Astrocyte (in vitro differentiated cells and primary cell): ENCODE measurements around the gene PLCH1. TPM values are rescaled to one million over a fixed set of nuclear protein-coding genes. Genes with fewer than 3 reads are reported as not detected.

Experiments used
- DNase-seq: peaks from one replicate; pipeline ENCODE4 v3.0.0-alpha.2; 2010; ENCODE audit warnings: low read depth
- FAIRE-seq: peaks from 2 replicates; lab custom pipeline; 2011; peaks lifted over from hg19 to GRCh38; lab: Jason Lieb, UNC
- H2AFZ ChIP-seq: 2 replicates; pipeline ENCODE4 v1.6.0; 2012; ENCODE audit warnings: low read depth, low read length, inconsistent platforms
- H3K27ac ChIP-seq: 2 replicates; pipeline ENCODE4 v1.5.1; 2011; ENCODE audit warnings: low read depth, low read length, inconsistent platforms
- H3K27me3 ChIP-seq: 2 replicates; pipeline ENCODE4 v1.6.0; 2011; ENCODE audit warnings: low read length, inconsistent platforms; ENCODE audit not compliant: insufficient read depth
- H3K36me3 ChIP-seq: 2 replicates; pipeline ENCODE4 v1.5.1; 2011; ENCODE audit warnings: low read length, inconsistent platforms; ENCODE audit not compliant: insufficient read depth
- H3K4me1 ChIP-seq: 2 replicates; pipeline ENCODE4 v1.5.1; 2011; ENCODE audit warnings: low read length, inconsistent platforms; ENCODE audit not compliant: insufficient read depth
- H3K4me2 ChIP-seq: 2 replicates; pipeline ENCODE4 v1.6.0; 2012; ENCODE audit warnings: low read length, inconsistent platforms
- H3K4me3 ChIP-seq: 2 replicates; pipeline ENCODE4 v1.5.1; 2011; ENCODE audit warnings: low read depth, mild to moderate bottlenecking, low read length, inconsistent platforms; ENCODE audit not compliant: insufficient read depth
- H3K79me2 ChIP-seq: 2 replicates; pipeline ENCODE4 v1.6.0; 2012; ENCODE audit warnings: mild to moderate bottlenecking, low read length, inconsistent platforms; ENCODE audit not compliant: insufficient read depth
- H3K9ac ChIP-seq: 2 replicates; pipeline ENCODE4 v1.6.0; 2012; ENCODE audit warnings: mild to moderate bottlenecking, low read length, inconsistent platforms
- H3K9me3 ChIP-seq: 2 replicates; pipeline ENCODE4 v1.5.1; 2012; ENCODE audit warnings: low read depth, mild to moderate bottlenecking, low read length, inconsistent platforms; ENCODE audit not compliant: insufficient read depth
- H4K20me1 ChIP-seq: 2 replicates; pipeline ENCODE4 v1.6.0; 2012; ENCODE audit warnings: low read length, inconsistent platforms; ENCODE audit not compliant: insufficient read depth
- H3K27ac Mint-ChIP-seq: one replicate; pipeline ENCODE4 v1.8.0; 2021; ENCODE audit warnings: mild to moderate bottlenecking, mixed read lengths; ENCODE audit not compliant: unreplicated experiment
- H3K27me3 Mint-ChIP-seq: one replicate; pipeline ENCODE4 v1.8.0; 2021; ENCODE audit warnings: low read depth, mixed read lengths; ENCODE audit not compliant: unreplicated experiment
- H3K36me3 Mint-ChIP-seq: one replicate; pipeline ENCODE4 v1.8.0; 2021; ENCODE audit warnings: low read depth, mixed read lengths; ENCODE audit not compliant: unreplicated experiment
- H3K4me1 Mint-ChIP-seq: one replicate; pipeline ENCODE4 v1.8.0; 2021; ENCODE audit warnings: low read depth, mixed read lengths; ENCODE audit not compliant: unreplicated experiment
- H3K4me3 Mint-ChIP-seq: one replicate; pipeline ENCODE4 v1.8.0; 2021; ENCODE audit warnings: mild to moderate bottlenecking, moderate library complexity, mixed read lengths; ENCODE audit not compliant: unreplicated experiment
- H3K9me3 Mint-ChIP-seq: one replicate; pipeline ENCODE4 v1.8.0; 2021; ENCODE audit warnings: mild to moderate bottlenecking, mixed read lengths; ENCODE audit not compliant: unreplicated experiment
- CTCF ChIP-seq: IDR thresholded peaks from 2 replicates; pipeline ENCODE4 v1.5.1; 2011; ENCODE audit warnings: low read depth, mild to moderate bottlenecking, inconsistent platforms, low read length, moderate library complexity; ENCODE audit not compliant: insufficient read depth
- EZH2 ChIP-seq: IDR thresholded peaks from 2 replicates; pipeline ENCODE4 v1.6.1; 2012; ENCODE audit warnings: mild to moderate bottlenecking, low read length, inconsistent platforms; ENCODE audit not compliant: insufficient read depth
- total RNA-seq: library from RNA; stranded (reverse); gene quantifications from 2 replicates; pipeline ENCODE4 v1.2.1, GENCODE V29; 2021

PLCH1 gene
- total RNA-seq, 1 donor from 2014 or later: 1.2 TPM

- Mint-ChIP-seq H3K4me1 (no peaks in the 10 kb centered on the region), H3K4me3 (no peak overlapping the region), H3K27ac (no peak overlapping the region), H3K27me3 (no peaks in the 10 kb centered on the region), H3K9me3 (no peaks in the 10 kb centered on the region), H3K36me3 (no peaks in the 10 kb centered on the region)
- H3K4me1 ChIP-seq: no peaks in the 10 kb centered on the region
- H4K20me1 ChIP-seq: no peaks in the 10 kb centered on the region
- TF ChIP-seq CTCF (no peak), EZH2 (no peak)
- H3K27me3 ChIP-seq: no peaks in the 10 kb centered on the region
- H3K9me3 ChIP-seq: no peaks in the 10 kb centered on the region
- H3K4me2 ChIP-seq: no peak overlapping the region
- no peak overlapping the region for H3K27ac ChIP-seq
- FAIRE-seq (no peak), DNase-seq (no peak)
- H3K36me3 ChIP-seq: no peaks in the 10 kb centered on the region
- no peak overlapping the region for H2AFZ ChIP-seq
- H3K79me2 ChIP-seq: no peaks in the 10 kb centered on the region
- no peak overlapping the region for H3K4me3 ChIP-seq
- H3K9ac ChIP-seq: no peak overlapping the region
Observed at GRCh38 chr3:155369244-155369643, 375.6 kb downstream of the PLCH1 start.

- no peaks in the 10 kb centered on the region for H3K36me3 Mint-ChIP-seq
- no peak overlapping the region for H2AFZ ChIP-seq
- H3K9ac ChIP-seq: no peak overlapping the region
- no peaks in the 10 kb centered on the region for H3K79me2 ChIP-seq
- H3K27ac ChIP-seq: no peak overlapping the region
- no peak overlapping the region for H3K4me3 Mint-ChIP-seq
- H3K4me1 Mint-ChIP-seq: peaks cover 2% of the 10 kb centered on the region
- no peaks in the 10 kb centered on the region for H3K27me3 ChIP-seq
- no peak for FAIRE-seq
- H3K36me3 ChIP-seq: no peaks in the 10 kb centered on the region
- H3K9me3 ChIP-seq: no peaks in the 10 kb centered on the region
- H3K4me2 ChIP-seq: no peak overlapping the region
- no peaks in the 10 kb centered on the region for H3K9me3 Mint-ChIP-seq
- no peak overlapping the region for H3K27ac Mint-ChIP-seq
- no peak for DNase-seq
- no peaks in the 10 kb centered on the region for H3K27me3 Mint-ChIP-seq
- no peak for TF ChIP-seq EZH2
- TF ChIP-seq CTCF: no peak
- no peak overlapping the region for H3K4me3 ChIP-seq
- H4K20me1 ChIP-seq: no peaks in the 10 kb centered on the region
- H3K4me1 ChIP-seq: no peaks in the 10 kb centered on the region
Observed at GRCh38 chr3:155368786-155369185, 376.1 kb downstream of the PLCH1 start.

GRCh38 chr3:155367506-155367905 is 377.4 kb downstream of the PLCH1 start:
- TF ChIP-seq CTCF (no peak), EZH2 (no peak)
- Histone ChIP-seq H2AFZ (no peak overlapping the region), H3K27ac (no peak overlapping the region), H3K9me3 (no peaks in the 10 kb centered on the region), H3K79me2 (no peaks in the 10 kb centered on the region), H3K36me3 (no peaks in the 10 kb centered on the region), H3K4me1 (no peaks in the 10 kb centered on the region), H3K27me3 (no peaks in the 10 kb centered on the region), H3K9ac (no peak overlapping the region), H3K4me2 (no peak overlapping the region), H3K4me3 (no peak overlapping the region), H4K20me1 (no peaks in the 10 kb centered on the region)
- Mint-ChIP-seq H3K4me3 (no peak overlapping the region), H3K27me3 (no peaks in the 10 kb centered on the region), H3K9me3 (no peaks in the 10 kb centered on the region), H3K27ac (no peak overlapping the region), H3K36me3 (no peaks in the 10 kb centered on the region), H3K4me1 (peaks cover 7% of the 10 kb centered on the region)
- no peak for DNase-seq
- no peak for FAIRE-seq
